ENCODE results near the gene MINDY4.

GRCh38 chr7:30752484-30752883 is 18.7 kb upstream of the MINDY4 start:
- TF ChIP-seq CTCF (IDR thresholded peaks at IDR 0.05) (no peak), POLR2A (IDR thresholded peaks at IDR 0.05; ENCODE audit: low read depth) (no peak), EP300 (IDR thresholded peaks at IDR 0.05) (no peak), POLR2AphosphoS5 (IDR thresholded peaks at IDR 0.05) (no peak)
